Measurements from ENCODE around the gene LASP1. TPM values are rescaled to one million over a fixed set of nuclear protein-coding genes. Genes with fewer than 3 reads are reported as not detected.

Gene LASP1
- total and polyA plus RNA-seq, 2 of the 4 experiments (the other 2 are of a cell fraction) = 79.8 to 262 TPM

DNA sequence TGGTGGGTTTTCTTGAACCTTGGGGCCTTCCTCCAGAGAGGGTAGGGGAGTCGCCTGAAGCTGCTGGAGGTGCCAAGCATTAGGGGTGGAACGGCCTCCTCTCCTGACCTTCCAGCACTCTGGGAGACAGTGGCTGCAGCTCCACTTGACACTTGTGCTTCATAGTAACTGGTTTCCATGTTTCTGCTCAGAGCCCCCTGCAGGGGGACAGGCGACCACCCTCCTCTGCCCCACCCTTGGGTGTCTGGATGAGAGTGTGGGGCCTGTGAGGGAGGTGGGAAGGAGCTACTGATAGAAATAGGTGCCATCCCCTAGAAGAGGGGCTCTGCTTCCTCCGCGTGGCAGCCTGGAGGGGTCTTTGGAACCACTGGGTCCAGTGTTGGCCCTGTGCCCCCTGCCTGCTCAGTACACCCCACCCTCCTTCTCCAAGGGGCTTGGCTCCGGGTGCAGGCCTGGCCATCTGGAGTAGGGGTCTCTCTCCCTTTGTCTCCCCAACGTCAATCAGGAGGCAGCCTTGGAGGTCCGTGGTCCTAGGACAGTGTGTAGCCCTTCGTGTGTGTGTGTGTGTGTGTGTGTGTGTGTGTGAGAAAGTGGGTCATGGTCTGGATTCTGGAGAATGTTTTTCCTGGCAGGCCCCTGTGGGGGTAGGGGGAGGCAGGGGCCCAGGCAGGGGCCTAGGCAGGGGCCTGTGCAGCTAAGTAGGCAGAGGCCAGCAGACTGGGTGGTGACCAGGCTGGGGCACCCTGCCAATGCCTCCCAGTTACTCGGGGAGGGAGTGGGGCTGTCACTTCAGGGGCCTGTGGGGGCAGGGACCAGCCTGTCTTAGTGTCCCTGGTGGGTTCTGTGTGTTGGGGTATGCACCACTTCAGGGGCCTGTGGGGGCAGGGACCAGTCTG, 4.9 kb downstream of the LASP1 start:
- H3K36me3 ChIP-seq (ENCODE audit: control insufficient read depth, insufficient read depth, low read length) = peaks cover 52% of the 10 kb centered on the region
- H2BK20ac ChIP-seq (ENCODE audit: low read depth, low read length) = no peak overlapping the region
- peaks cover 39% of the 10 kb centered on the region for H3K9me1 ChIP-seq (ENCODE audit: insufficient read depth, low read length)
- H3K4me2 ChIP-seq (ENCODE audit: low read depth, low read length) = peak overlapping the region; percentile 86
- no peak overlapping the region for H3K4me3 ChIP-seq (ENCODE audit: insufficient read depth, low read depth, low read length)
- no peaks in the 10 kb centered on the region for H3K27me3 ChIP-seq (ENCODE audit: control insufficient read depth, insufficient read depth, low read length)
- no peak overlapping the region; the same call in 1 of the 2 replicates for H4K5ac ChIP-seq (ENCODE audit: low read depth, low read length)
- no peak overlapping the region for H2BK15ac ChIP-seq (ENCODE audit: low read depth, low read length)
- no peak overlapping the region for H2BK120ac ChIP-seq (ENCODE audit: low read depth, low read length)
- H3K9ac ChIP-seq (ENCODE audit: low read depth, low read length) = peak overlapping the region; percentile 47
- H2AK9ac ChIP-seq (replicated peaks; ENCODE audit: low read depth, low read length, poor library complexity) = peak overlapping the region; percentile 17
- peaks cover 56% of the 10 kb centered on the region for H3K4me1 ChIP-seq (ENCODE audit: control insufficient read depth, insufficient read depth, low read length)
- no peak overlapping the region; a peak in 1 of 4 replicates for H4K8ac ChIP-seq (ENCODE audit: low read depth in 2 of 2, low read length in 2 of 2)
- in situ Hi-C loops (cut with MboI; ENCODE audit: low sequenced_read_pairs) (no loop called here), dilution Hi-C loops (cut with HindIII; ENCODE audit: low sequenced_read_pairs, unreplicated experiment) (no loop called here), intact Hi-C loops (cut with micrococcal nuclease) (loop anchor here (5.0 kb wide), 1 partner anchor 122 kb away; the partner anchor contains the start of gene PSMB3)
- peaks cover 0 to 79% of the 10 kb centered on the region in 2 experiments; a peak in 2 of 4 replicates for H3K79me1 ChIP-seq (ENCODE audit: low read depth in 1 of 2, low read length in 2 of 2)
- no peak overlapping the region; the same call in 1 of the 2 replicates for H3K56ac ChIP-seq (ENCODE audit: extremely low read depth, insufficient read depth, low read length)
- H3K9me3 ChIP-seq (ENCODE audit: control insufficient read depth, insufficient read depth, low read length) = no peaks in the 10 kb centered on the region
- ATAC-seq (ENCODE audit: low read depth) (no peak), DNase-seq (no peak)
- H3K14ac ChIP-seq (replicated peaks; ENCODE audit: low read depth, low read length) = peak overlapping the region; percentile 78
- H3K23ac ChIP-seq (ENCODE audit: low read depth, low read length) = peak overlapping the region; percentile 69; the same call in 1 of the 2 replicates
- H3K18ac ChIP-seq (ENCODE audit: low read depth, low read length) = peak overlapping the region; percentile 1; the same call in 1 of the 2 replicates
- H3K27ac ChIP-seq (ENCODE audit: insufficient read depth, low read length) = peak overlapping the region; percentile 74
- H2AK5ac ChIP-seq (ENCODE audit: low read depth, low read length) = peak overlapping the region; percentile 55; the same call in 1 of the 2 replicates
- peak overlapping the region; percentile 30; the same call in 1 of the 2 replicates for H3K4ac ChIP-seq (ENCODE audit: low read depth, low read length)
- 0% methylated on average over 1 of the region's 10 CpGs; no CpG with 5 or more reads in 1 of the 2 experiments for WGBS, 2 experiments (ENCODE audit: extremely low coverage in 2 of 2, insufficient read length in 1 of 2)
- CTCF ChIA-PET = no interaction called here
- BruUV-seq (replicated peaks) = no TSS peak
- H4K91ac ChIP-seq (ENCODE audit: insufficient read depth, low read depth, low read length) = no peak overlapping the region
- H2AFZ ChIP-seq (replicated peaks; ENCODE audit: low read length, poor library complexity) = no peak overlapping the region
- TF ChIP-seq MAZ (IDR thresholded peaks at IDR 0.05; ENCODE audit: borderline replicate concordance, low read depth, low read length) (0 out of 2 replicates have a peak, but pooled peaks have one; percentile 9), MAFK (IDR thresholded peaks at IDR 0.05; ENCODE audit: low read depth, low read length) (no peak), MXI1 (IDR thresholded peaks at IDR 0.05; ENCODE audit: borderline replicate concordance, low read depth, low read length) (no peak)
- peak overlapping the region; percentile 56 for H2BK5ac ChIP-seq (ENCODE audit: low read depth, low read length, poor library complexity, severe bottlenecking)
- H4K20me1 ChIP-seq (ENCODE audit: insufficient read depth, low read length) = peaks cover 92% of the 10 kb centered on the region
- POLR2A ChIA-PET (ENCODE audit: unreplicated experiment) = no interaction called here

Measured in IMR-90 (cell line).